ENCODE measurements around the gene TMC1. TPM values are rescaled to one million over a fixed set of nuclear protein-coding genes. Genes with fewer than 3 reads are reported as not detected.

TMC1 gene
- total and polyA plus RNA-seq, 12 donors = 0.01 to 0.67 (median 0.43) TPM; not detected in 6

DNA sequence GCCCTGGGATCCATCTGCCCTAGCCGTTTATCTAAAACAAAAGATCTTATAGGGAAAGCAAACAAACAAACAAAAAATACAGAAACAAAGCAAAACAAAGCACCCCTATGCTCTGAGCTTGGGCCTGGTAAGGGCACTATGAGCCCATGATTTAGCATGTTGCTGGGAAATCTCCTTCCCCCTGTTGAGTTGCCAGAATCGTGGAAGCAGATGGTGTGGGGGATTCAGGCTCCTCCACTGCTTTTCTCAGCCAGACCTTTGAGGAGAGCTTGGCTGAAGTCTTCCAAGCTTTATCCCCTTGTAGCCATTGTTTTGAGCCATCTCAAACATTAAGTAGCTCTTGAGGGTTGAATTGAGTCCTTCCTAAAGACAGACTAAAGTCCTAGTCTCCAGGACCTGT is 29.9 kb downstream of the TMC1 start:
- ATAC-seq = no peak

DNA sequence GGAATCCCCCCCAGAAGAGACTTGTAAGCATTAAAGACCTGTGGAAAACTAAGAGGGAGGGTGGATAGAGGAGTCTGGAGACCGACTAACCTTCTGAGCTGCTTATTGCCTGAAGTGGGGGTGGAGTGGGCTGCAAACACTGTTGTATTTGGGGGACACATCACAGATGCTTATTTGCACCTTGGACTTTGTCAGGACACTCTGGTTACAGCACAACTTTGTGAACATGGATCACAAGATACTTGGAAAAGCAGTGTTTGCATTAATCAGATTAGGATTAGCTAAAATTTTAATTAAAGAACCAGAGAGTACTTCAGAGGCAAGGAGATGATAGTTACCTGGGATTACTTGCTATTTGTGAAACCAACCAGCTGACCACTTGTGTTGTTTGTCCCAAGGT is 30.9 kb downstream of the TMC1 start:
- no peak overlapping the region for H3K4me3 ChIP-seq
- H3K27me3 ChIP-seq = no peaks in the 10 kb centered on the region
- peaks cover 0 to 3% (median 0%) of the 10 kb centered on the region in 9 donors for H3K4me1 ChIP-seq
- DNase-seq = no peak
- TF ChIP-seq CTCF (IDR thresholded peaks at IDR 0.05) = no peak
- H3K9me3 ChIP-seq = no peaks in the 10 kb centered on the region
- intact Hi-C loops (cut with DNase I) = no loop called here
- ATAC-seq = no peak
- 37 to 73% methylated on average over 1 of the region's 1 CpG for WGBS, 2 donors
- H3K27ac ChIP-seq = no peak overlapping the region
- no peaks in the 10 kb centered on the region for H3K36me3 ChIP-seq

More for the DNA sequence above, 29.9 kb downstream of the TMC1 start:
- intact Hi-C loops (cut with DNase I) = no loop called here
- H3K27ac ChIP-seq = no peak overlapping the region
- H3K9me3 ChIP-seq = no peaks in the 10 kb centered on the region
- 65 to 78% methylated on average over 2 of the region's 2 CpGs for WGBS, 2 donors
- TF ChIP-seq CTCF (IDR thresholded peaks at IDR 0.05) = no peak
- H3K4me3 ChIP-seq = no peak overlapping the region
- H3K27me3 ChIP-seq = no peaks in the 10 kb centered on the region
- no peak for DNase-seq
- H3K4me1 ChIP-seq = no peaks in the 10 kb centered on the region
- H3K36me3 ChIP-seq = no peaks in the 10 kb centered on the region

DNA sequence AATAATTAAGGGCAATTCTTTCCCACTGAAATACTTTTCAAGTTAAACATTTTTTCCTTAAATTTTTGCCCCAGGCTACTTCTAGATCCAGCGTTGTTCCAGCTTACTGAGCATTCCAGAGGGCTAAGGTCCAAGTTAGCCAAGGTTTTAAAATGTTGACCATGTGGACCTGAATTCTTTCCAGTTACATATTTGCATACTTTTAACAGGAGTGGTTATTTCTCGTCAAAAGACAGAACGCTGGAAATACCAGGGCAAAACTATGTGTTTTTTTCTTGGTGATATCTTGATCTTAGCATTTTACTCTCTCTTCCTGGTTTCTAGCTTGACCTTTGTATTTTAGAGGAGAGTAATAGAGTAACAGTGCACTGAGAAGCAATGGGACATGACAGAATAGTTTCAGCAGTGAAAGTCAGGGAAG is 32.8 kb downstream of the TMC1 start:
- ATAC-seq = peak in 1 of 8 donors; percentile 11
- H3K36me3 ChIP-seq = no peaks in the 10 kb centered on the region
- H3K4me1 ChIP-seq = peaks cover 0 to 18% (median 0%) of the 10 kb centered on the region in 9 donors
- DNase-seq = no peak
- no peaks in the 10 kb centered on the region for H3K27me3 ChIP-seq
- 40 to 43% methylated on average over 3 of the region's 3 CpGs for WGBS, 2 donors
- no peak overlapping the region for H3K4me3 ChIP-seq
- H3K27ac ChIP-seq = no peak overlapping the region
- no peaks in the 10 kb centered on the region for H3K9me3 ChIP-seq
- TF ChIP-seq CTCF (IDR thresholded peaks at IDR 0.05) = no peak
- intact Hi-C loops (cut with DNase I) = no loop called here

GRCh38 chr9:72557549-72557948 is 36.1 kb downstream of the TMC1 start:
- Histone ChIP-seq H3K4me3 (no peak overlapping the region), H3K4me1 (peaks cover 0 to 18% (median 0%) of the 10 kb centered on the region in 9 donors), H3K27ac (peak overlapping the region in 1 of 10 donors; percentile 21), H3K9me3 (no peaks in the 10 kb centered on the region), H3K27me3 (no peaks in the 10 kb centered on the region), H3K36me3 (no peaks in the 10 kb centered on the region)
- ATAC-seq = peak in 4 of 8 donors; percentile 50 to 85 (median 54)
- intact Hi-C loops (cut with DNase I) = no loop called here
- TF ChIP-seq CTCF (IDR thresholded peaks at IDR 0.05) = no peak
- no peak for DNase-seq
- 49 to 58% methylated on average over 2 of the region's 2 CpGs for WGBS, 2 donors
